COLO668 (cell line): ENCODE data around the gene VCP.

Experiments used
- DNase-seq: peaks from one replicate; lab custom pipeline; 2025; ENCODE audit not compliant: unreplicated experiment; lab: John Stamatoyannopoulos, UW

VCP gene

DNA sequence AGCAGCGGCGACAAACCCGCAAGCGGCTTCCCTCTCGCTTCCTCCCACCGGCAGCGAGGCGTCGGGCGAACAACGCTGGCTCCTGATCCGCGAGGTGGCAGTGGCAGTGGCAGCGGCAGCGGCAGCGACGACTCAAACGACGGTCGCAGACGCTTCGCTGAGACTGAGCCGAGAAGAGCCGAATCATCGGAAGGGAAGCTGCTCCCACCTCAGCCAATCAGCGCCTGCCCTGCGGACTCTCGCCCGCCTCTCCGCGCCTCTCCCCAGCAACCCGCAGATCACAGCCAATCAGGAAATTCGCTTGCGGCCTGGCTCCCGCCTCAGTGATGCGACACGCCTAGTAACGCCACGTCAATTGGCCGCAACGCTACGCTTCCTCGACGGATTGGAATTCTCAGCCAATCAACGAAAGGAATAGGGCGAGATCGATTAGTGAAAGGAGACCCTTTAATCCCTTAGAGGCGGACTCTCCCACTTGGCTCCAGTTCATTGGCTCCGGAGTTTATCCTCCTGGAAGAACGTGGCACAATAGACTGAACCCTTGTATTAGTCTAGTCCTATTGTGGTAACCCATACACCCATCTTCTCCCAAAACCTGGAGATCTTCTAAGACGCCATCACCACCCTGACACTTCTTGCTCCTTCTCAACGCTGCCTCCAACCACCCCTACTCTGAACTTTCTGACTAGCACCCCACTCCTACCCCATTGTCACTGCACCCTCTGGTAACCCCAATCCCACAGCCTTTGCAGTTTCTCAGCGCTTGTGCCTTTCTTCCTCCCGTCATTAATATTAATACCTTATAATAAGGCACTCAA, at the start of gene VCP:
Gene VCP (minus strand): TSS at position 165 of the 818 bp plus-strand sequence. CDS start 272 bp downstream, outside the sequence.
- peak; percentile 96 for DNase-seq

DNA sequence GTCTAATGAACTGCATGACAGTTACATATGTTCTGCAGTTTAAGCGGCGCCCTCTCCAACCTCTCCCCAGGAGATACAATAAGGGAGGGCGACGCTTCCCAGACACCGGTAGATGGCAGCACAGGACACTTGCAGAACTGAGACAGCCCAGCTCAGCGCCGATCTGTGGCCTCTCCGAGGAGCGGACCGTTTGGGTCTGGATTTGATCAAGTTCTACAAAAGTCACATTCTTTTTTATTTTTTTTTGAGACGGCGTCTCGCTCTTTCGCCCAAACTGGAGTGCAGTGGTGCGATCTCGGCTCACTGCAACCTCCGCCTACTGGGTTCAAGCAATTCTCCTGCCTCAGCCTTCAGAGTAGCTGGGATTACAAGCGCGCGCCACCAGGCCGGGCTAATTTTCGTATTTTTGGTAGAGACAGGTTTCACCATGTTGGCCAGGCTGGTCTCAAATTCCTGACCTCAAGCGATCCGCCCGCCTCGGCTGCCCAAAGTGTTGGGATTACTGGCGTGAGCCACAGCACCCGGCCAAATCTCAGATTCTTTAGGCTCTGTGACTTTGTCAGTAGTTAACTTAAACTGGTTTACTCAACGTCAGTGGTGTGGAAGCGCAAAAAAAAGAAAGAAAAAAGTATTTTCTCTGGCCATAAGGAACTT, 44.6 kb upstream of the VCP start:
- peak; percentile 87 for DNase-seq

DNA sequence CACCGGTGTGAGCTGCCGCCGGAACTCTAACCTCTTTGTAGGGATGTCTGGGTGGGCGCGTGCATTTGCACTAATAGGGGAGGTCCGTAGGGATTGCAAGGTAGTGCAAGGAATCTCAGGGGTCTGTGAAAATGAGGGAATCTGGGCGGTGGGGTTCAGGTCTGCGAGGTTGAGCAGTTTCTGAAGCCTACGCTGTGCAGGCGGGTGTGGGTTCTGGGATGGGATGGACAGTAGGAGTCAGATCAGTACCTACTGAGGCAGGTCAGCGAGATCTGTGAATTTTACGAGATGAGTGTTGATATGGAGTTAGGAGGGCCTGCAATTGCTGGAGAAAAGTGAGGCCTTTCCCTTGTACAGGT, 44.1 kb upstream of the VCP start:
- no peak for DNase-seq

DNA sequence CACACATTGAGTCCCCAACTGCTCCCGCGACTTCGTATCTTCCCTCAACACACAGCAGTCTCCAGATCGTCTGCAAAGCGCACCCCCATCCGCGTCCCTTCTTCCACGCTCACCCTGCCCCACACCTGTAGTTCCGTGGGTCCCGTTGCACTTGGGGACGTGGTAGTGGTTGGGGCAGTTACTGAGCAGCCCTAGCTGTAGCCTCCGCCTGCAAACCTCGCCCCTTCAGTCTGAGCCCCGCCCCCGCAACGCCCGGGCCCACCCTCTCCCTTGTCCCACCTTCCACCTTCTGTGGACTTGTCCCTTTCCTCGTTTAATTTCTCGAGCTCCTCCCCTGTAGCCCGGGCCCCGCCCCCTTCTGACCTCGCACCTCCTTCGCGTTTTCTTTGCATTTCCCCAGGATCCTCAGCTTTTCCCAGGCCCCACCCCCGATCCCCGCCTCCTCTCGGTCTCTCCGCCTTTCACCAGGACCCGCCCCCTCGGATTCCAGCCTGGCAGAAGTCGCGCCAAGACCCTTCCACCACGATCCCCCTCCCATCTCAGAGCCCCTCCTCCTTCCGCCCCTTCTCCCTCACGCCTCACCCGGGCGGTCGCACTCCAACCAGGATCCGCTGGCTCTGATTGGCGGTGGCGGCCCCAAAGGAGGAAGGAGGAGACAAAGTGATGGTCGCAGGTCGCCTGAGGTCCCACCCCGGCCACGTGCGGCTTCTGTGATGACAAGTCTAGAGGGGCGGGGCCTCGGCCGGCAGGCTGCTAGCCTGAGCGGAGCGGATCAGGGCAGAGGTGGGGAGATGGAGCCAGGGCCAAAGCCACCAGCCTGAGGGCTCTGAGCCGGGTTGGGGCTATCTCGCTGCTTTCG, 43.5 kb upstream of the VCP start, which contains the start of gene ATOSB:
Gene ATOSB (minus strand): TSS at position 183 of the 859 bp plus-strand sequence. CDS start 7,588 bp downstream, outside the sequence.
- DNase-seq = peak; percentile 91

DNA sequence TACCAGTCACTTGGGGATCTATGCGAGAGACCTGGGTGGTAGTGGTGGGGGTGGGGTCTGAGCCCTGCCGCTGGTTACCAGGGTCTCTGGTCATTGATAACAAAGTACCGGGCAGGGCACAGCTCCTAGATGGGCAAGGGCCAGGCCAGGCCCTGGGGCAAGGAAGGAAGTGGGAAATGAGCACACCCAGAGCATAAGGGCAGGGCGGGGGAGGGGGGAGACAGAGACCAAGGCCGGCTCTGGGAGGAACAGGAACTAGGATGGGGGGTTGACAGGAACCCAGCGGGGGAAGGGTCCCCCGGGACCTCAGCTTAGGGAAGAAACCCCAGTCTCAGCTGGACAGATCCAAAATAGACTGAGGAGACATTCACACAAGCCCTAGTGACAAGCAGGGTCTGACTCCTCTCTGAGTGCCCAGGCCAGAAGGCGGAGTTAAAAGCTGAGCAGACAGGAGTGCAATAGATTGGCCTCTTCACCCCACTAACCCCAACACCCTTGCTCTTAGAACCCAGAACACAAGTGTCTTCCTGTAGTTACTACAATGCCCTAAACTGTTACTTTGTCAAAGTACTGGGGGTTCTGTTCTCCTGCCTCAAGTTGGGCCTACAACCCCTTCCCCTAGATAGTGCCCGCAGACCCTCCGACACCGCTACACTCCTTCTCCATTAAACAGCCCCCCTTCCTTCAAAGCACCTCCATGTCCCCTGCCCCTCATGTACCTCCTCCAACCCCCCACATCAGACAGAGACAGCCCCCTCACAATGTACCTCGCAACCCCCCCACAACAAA, 42.6 kb upstream of the VCP start:
- peak; percentile 19 for DNase-seq

DNA sequence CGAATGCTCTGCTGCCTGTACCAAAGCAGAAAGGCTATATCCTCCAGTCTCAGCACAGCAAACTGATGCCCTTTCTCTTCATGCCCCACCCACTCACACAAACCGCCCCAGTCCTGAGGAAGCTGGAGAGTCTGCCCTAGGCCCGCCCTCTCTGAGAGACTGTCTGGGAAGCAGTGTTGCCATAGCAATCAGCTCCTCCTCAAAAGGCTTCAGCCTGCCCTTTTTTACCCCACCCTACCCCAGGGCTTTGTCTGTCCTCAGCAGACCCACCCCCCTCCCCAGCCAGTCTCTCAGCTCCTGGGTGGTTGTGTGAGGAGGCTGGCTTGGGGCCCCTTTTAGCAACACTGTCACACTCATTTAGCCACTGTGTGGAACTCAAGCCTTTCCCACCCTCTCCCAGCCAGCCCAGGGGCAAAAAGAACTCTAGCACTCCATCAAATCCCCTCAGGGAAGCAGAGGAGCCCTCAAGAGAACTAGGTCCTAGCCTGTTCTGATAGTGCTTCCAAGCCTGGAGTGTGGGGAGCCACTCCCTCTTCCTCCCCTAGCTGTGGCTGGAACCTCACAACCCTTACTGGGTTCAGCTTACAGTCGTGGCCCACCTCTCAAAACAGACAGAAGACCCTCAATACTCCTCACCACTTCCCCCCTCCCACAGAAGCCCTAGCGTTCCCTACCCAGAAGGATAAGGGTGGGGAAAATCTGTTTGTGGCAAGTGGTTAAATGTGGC, 41.9 kb upstream of the VCP start:
- DNase-seq = peak; percentile 35

DNA sequence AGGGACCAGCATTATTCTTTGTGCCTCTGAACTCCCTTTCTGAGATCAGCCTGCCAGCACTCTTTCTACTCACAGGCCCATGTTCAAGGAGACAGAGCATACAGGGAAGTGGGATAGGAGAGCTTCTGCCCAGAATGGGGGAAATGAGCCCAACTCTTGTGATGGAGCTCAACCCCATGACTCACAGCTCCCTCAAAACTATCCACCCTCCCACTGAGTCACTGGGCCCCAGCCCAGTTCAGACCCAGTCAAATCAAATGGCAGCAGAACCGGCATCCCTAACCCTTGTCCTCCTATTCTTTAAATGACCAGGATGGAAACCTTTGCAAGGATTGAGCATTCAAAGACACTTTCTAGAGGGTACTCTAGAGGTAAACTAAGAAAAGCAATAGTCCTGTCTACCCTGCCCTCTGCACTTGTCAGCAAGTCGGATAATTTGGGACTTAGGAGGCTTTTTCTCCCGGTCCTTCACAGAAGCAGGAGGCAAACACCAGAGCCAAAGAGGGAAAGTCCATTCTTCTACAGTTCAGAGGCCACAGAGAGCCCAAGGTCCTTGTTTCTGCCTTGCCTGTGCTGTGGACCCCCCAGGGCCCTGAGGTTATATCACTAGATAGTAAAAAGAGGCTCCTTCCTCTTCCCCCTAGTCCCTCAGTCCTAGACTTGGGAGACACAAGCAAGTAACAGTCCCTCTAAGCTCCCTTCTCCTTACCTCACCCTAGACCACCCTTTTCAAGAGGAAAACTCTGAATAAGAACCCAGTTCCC, 40.0 kb upstream of the VCP start:
- no peak for DNase-seq

DNA sequence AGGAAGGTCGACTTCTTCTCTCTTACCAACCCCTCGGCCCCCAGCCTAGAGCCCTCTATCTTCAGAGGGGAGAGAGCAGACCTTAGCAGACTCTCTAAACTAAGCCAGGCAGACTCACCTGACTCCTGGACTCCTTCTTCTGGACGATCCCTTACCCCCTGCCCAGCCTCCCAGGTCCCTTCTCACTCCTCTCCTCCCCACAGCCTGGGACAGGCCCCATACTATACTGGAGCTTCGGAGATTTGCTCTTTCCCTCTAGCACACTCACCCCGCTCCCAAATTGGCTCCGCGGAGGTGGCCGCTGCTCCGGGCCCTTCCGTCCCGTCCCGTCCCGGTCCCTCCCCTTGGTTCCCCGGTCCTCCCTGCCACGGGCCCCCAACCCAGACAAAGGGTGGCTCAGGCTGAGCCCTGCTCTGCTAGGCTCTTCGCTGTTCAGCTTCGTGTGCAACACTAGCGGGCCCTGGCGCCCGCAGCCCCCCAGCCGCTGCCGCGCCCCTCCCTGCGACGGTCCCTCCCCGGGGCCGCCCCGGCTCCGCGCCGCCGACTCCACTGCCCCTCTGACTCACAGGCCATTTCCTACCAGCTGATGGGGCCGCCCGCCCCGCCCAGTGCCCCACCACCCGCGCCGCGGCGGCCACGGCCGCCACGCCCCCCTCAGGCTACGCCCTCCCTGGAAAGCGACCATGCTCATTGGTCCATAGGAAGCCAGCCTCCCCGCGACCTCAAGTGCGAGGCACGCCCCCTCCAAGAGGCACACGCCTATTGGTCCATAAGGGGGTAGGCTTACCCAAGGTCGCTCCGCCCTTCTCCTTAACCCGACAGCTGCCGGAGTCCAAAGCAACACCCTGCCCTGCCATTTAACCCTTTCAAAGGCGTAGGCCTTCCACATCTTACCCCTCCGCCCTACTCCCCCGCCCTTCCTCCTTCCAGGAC, 38.8 kb upstream of the VCP start:
- peak; percentile 96 for DNase-seq

DNA sequence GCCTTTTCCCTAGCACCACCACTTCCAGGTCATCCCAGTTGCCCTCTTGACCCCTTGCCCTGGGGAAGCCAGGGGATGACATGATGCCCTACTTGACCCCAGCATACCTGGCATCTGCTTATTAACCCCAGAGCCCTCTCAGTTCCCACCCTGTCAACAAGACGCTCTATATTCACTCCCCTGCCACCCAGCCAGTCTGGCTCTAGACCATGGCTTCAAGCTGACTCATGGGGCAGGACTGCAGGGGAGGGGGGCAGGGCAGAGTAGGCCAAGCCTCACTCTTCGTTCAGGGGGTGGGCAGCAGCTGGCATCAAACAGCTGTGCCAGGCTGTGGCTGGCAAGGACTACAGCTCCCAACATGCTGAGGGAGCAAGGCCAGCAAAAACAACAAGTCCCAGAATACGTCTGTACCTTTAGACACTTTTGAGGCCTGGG, 37.9 kb upstream of the VCP start:
- no peak for DNase-seq

DNA sequence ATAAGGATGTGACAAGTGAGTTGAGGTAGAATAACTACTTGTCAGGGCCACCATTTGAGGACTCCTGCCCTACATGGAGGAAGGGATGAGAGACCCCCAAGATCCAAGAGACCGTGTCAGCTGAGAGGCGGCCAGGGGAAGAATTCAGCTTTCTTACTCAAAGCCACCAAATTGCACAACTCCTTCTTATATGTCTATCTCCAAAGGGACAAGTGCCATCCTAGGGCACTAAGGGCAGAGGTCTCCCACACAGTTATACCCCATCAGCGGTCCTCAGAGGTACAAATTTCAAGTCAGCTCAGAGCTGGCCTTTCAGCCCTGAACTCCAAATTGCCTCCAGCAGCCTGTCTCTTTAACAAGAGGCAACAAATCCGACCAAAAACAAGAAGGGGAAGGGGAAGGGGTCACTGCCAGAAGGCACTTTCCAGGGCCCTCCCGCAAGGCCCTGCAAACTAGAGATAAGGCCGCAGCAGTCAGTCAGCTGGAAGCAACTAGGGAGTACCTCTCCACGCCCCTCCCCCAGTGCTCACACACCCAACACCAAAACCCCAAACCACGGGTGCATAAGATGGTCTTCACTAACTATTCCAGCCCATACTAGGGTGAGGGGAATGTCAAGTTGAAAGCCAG, 36.6 kb upstream of the VCP start:
- no peak for DNase-seq

DNA sequence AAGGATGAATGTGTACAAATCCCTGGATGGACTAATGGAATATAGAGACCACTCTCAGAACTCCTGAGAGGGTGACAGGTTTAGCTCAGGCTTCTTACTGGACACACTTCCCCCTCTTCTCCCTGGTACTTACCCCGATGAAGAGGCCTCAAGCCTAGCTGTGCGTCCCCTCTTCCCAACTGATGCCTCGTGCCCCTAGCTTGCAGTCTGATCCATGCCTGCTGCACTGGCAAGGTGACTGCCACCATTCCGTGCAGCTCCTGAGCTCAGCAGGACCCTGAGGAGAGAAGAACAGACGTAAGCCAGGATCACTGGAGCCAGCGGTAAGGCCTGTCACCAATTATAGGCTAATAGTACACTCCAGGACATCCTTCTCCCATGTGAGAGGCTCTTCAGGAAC, 36.0 kb upstream of the VCP start:
- DNase-seq = no peak

DNA sequence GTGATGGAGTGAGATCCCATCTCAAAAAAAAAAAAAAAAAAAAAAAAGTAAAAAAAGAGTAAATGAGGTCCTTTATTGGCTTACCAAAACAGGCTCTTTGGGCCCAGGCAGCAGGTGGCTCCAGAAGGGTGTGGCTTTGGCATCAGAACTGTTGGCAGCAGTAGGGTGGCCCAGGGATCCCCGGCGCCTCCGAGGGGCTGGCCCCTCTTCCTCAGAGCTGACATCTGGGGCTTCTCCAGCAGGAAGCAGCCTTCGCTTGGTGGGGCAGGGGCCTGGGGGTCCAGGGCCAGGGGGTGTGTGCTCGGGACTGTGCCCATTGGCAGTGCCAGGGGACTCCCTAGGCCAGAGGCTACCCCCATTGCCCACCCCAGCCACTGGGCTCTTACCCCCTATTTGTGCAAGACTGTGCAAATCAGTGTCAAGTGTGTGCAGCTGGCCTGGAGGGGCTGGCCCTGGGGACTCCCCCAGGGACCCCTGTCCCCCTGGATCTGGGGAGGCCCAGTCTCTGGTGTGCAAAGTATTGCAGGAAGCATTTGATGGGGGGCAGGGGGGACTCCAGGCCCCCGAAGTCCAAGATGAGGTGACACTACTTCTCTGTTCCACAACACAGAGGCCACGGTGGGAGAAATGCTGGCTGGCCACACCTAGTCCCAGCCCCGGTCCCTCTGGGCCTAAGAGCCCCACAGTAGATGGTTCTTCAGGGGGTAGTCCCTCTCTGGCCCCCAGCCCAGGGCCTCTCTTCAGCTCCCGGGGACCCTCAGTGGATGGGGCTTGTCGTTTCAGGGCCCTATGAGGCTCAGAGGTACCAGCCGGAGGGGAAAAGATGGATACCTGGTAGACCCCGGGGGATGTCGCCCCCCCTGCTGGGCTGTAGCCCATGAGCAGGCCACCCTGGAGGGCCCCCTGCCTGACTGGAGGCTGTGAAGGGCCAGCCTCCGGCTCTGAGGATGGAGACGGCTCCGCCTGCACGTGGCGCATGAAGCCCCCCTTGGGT, 35.2 kb upstream of the VCP start:
- no peak for DNase-seq

DNA sequence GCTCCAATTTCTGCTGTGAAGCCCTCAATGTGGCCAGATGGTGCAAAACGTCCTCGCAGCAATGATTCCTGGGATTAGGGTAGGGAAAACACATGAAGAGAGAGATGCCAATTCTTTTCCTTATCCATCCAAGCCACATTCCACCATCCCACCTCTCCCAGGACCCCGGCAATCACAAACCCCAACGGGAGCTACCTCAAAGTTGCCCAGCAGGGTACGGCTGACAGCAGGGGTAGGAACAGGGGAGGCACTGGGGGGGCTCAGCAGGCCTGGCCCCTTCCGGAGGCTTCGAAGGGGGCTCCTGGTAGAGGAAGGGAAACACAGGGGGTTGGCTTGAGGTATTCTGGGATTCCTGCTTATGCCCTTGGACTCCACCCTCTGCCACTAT, 33.9 kb upstream of the VCP start:
- DNase-seq = no peak

DNA sequence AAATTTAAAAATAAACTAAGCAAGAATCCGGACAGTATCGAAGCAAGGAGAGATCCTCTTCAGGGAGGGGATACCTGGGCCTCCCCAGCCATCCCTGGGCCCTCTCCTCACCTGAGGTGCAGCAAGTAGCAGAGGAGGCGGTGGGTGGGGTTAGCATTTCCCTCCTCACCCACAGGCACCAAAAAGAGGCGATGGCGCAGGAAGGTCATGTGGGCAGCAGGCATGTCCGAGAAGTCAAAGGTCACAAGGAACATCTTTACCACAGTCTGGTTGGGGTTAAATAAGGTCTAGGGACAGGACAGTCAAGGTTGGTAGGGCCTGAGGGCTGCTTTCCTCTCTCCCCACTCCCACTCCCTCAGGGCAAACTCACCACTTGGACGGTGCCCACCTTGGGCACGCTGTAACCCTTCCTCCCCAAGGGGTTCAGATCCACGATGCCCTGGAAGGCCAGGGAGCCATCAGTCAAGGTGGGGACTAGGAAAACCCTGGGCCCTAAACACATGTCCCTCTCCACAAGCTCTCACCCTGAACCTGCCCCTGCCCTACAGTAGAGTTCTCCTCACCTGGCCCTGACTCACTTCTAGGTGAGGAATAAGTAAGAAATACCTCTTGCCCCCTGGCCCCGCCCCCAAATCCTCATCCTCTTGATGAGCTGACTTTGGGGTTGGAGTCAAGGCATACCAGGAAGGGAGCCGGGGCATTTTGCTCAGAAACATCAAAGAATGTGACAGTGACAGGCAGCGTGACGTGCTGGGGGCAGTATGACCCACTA, 33.3 kb upstream of the VCP start:
- no peak for DNase-seq

DNA sequence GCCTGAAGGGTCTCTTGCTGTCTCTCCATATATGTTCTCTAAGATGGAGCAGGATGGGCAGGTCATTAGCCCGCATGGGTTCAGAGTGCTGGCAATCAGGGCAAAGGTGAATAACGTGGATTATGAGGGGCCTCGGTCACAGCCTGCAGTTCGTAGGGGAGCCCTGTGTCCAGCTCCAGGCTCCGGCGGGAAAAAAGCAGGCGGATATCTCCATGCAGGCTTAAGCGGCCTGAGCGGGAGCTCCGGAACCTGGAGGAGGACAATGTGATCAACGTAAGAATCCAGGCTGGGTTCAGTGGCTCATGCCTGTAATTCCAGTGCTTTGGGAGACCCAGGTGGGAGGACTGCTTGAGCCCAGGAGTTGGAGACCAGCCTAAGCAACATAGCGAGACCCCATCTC, 32.7 kb upstream of the VCP start:
- DNase-seq = no peak

DNA sequence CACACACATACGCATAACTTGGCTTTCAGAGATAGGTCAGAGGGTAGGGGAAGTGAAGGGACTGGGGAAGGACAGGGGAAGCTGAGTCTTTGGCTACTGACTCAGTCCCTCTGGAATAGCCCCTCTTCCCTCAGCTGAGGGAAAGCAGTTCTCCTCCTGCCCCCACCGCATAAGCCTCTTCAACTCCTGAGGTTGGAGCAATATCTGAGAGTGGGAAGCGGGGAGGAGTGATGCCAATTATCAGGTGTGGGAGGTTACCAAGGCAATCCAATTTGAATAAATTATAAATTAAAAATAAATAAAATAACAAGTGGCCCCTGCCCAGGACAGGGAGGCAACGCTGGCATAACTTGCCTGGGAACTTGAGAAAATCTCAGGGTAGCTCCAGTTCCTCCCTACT, 32.2 kb upstream of the VCP start:
- DNase-seq = no peak
